Hepatocyte (in vitro differentiated cells): Measurements from ENCODE around the gene SFXN4.

Experiments used
- EZH2 ChIP-seq: fragments of 200-600 bp; sonication (generic); IDR thresholded peaks from 2 replicates; pipeline ENCODE4 v1.6.1; 2016; ENCODE audit warnings: antibody characterized with exemption, mild to moderate bottlenecking, borderline replicate concordance
- EZH2phosphoT487 ChIP-seq: fragments of 200-600 bp; sonication (generic); IDR thresholded peaks from one replicate; pipeline ENCODE4 v1.6.1; 2018; ENCODE audit warnings: antibody characterized with exemption, mild to moderate bottlenecking, low read depth, moderate library complexity; ENCODE audit not compliant: unreplicated experiment, severe bottlenecking
- TF ChIP-seq, protein P1 (sequence below): fragments of 200-600 bp; sonication (generic); IDR thresholded peaks from 2 replicates; pipeline ENCODE4 v1.5.1; 2016; ENCODE audit warnings: antibody characterized with exemption, mild to moderate bottlenecking; ENCODE audit not compliant: poor library complexity

DNA sequence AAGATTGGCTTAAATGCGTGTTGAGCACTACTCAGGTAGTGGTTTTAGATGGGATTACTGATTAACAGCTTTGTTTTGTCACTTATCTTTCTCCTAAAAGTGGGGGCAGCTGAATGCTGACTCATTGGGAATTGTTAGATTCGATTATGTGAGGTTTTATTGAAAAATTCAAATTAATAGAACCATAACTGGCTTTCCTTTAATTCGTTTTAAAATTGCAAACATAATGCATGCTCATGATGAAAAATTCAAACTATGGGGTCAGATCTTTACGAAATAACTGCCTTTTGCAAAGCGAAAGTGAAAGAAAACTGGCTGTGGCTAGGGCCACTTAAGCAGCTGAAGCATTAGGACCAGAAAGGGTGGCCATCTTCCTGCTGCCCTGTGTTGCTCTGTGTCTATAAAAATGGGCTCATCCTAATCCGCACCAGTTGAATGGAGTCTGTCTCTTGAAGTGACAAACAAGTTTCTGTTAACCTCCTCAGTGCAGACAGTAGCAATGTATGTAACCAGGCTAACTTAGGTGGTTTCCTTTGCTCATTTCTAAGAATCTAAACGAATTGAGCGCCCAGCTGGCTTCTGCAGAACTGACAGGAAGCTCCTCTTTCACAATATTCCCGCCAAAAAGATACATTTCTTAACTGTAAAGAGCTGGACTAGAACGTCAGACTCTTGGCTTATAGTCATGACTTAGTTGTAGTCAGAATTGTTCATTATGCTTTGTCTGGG is 33.8 kb downstream of the SFXN4 start:
- TF ChIP-seq, protein P1, sequence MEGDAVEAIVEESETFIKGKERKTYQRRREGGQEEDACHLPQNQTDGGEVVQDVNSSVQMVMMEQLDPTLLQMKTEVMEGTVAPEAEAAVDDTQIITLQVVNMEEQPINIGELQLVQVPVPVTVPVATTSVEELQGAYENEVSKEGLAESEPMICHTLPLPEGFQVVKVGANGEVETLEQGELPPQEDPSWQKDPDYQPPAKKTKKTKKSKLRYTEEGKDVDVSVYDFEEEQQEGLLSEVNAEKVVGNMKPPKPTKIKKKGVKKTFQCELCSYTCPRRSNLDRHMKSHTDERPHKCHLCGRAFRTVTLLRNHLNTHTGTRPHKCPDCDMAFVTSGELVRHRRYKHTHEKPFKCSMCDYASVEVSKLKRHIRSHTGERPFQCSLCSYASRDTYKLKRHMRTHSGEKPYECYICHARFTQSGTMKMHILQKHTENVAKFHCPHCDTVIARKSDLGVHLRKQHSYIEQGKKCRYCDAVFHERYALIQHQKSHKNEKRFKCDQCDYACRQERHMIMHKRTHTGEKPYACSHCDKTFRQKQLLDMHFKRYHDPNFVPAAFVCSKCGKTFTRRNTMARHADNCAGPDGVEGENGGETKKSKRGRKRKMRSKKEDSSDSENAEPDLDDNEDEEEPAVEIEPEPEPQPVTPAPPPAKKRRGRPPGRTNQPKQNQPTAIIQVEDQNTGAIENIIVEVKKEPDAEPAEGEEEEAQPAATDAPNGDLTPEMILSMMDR, result no peak
- TF ChIP-seq EZH2, result no peak
- no peak for TF ChIP-seq EZH2phosphoT487
